ENCODE results near the gene MMUT. TPM values are rescaled to one million over a fixed set of nuclear protein-coding genes. Genes with fewer than 3 reads are reported as not detected.
"Not testable (repeated sequence)": the region's sequence is repeated elsewhere in the genome, so short reads cannot be mapped to it uniquely, and the experiment has no call there.

MMUT gene
- total RNA-seq, 1 experiment from 2014 or later = 12.4 TPM

GRCh38 chr6:49481846-49482245 is 18.8 kb upstream of the MMUT start:
- RAD21 ChIA-PET (ENCODE audit: low non-redundant PET in 1 of 2, low total read pairs in 2 of 2, uncharacterized antibody in 2 of 2, unreplicated experiment in 2 of 2); H3K4me2 ChIP-seq (ENCODE audit: low read length); CTCF ChIA-PET; intact Hi-C loops (cut with micrococcal nuclease); H3K9me2 ChIP-seq (ENCODE audit: insufficient read depth); H4K20me1 ChIP-seq (ENCODE audit: insufficient read depth); H3K79me2 ChIP-seq (ENCODE audit: insufficient read depth, low read length); H3K9me3 ChIP-seq (ENCODE audit: control insufficient read depth in 1 of 2, insufficient read depth in 1 of 2, low read depth in 1 of 2, low read length in 2 of 2); H3K4me3 ChIP-seq (replicated peaks in 1 of 2; ENCODE audit: low read depth in 1 of 2, low read length in 2 of 2); ATAC-seq; H3K4me1 ChIP-seq (ENCODE audit: control insufficient read depth in 1 of 2, insufficient read depth in 2 of 2, low read length in 2 of 2); H3K27ac ChIP-seq (ENCODE audit: low read depth, low read length); H2AFZ ChIP-seq (ENCODE audit: low read depth, low read length, poor library complexity, severe bottlenecking); POLR2A ChIA-PET; H3K9ac ChIP-seq (ENCODE audit: low read length); DNase-seq (ENCODE audit: low read depth, low spot score); BruUV-seq (replicated peaks); H3K36me3 ChIP-seq (ENCODE audit: control insufficient read depth in 1 of 2, insufficient read depth in 2 of 2, low read length in 2 of 2); H3K27me3 ChIP-seq (ENCODE audit: insufficient read depth, low read length): not testable (repeated sequence)

DNA sequence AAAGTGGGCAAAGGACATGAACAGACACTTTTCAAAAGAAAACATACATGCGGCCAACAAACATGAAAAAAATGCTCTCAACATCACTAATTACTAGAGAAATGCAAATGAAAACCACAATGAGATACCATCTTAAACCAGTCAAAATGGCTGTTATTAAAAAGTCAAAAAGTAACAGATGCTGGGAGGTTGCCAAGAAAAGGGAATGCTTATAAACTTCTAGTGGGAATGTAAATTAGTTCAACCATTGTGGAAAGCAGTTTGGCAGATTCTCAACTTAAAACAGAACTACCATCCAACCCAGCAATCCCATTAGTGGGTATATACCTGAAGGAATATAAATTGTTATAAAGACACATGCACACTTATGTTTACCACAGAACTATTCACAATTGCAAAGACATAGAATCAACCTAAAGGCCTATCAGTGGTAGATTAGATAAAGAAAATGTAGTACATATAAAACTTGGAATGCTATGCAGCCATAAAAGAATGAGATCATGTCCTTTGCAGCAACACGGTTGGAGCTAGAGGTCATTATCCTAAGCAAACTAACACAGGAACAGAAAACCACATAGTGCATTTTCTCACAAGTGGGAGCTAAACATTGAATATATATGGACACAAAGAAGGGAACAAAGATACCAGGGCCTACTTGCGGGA is 16.4 kb upstream of the MMUT start:
- Histone ChIP-seq H3K27ac (ENCODE audit: low read depth, low read length) (no peak overlapping the region), H3K9me3 (ENCODE audit: control insufficient read depth in 1 of 2, insufficient read depth in 1 of 2, low read depth in 1 of 2, low read length in 2 of 2) (no peaks in the 10 kb centered on the region), H3K9me2 (ENCODE audit: insufficient read depth) (no peaks in the 10 kb centered on the region), H2AFZ (ENCODE audit: low read depth, low read length, poor library complexity, severe bottlenecking) (no peak overlapping the region), H3K4me2 (ENCODE audit: low read length) (no peak overlapping the region), H3K36me3 (ENCODE audit: control insufficient read depth in 1 of 2, insufficient read depth in 2 of 2, low read length in 2 of 2) (no peaks in the 10 kb centered on the region; a peak in 1 of 4 replicates), H3K79me2 (ENCODE audit: insufficient read depth, low read length) (no peaks in the 10 kb centered on the region), H3K27me3 (ENCODE audit: insufficient read depth, low read length) (no peaks in the 10 kb centered on the region), H4K20me1 (ENCODE audit: insufficient read depth) (no peaks in the 10 kb centered on the region), H3K4me1 (ENCODE audit: control insufficient read depth in 1 of 2, insufficient read depth in 2 of 2, low read length in 2 of 2) (no peaks in the 10 kb centered on the region), H3K4me3 (replicated peaks in 1 of 2; ENCODE audit: low read depth in 1 of 2, low read length in 2 of 2) (no peak overlapping the region), H3K9ac (ENCODE audit: low read length) (no peak overlapping the region)
- intact Hi-C loops (cut with micrococcal nuclease) = no loop called here
- RAD21 ChIA-PET (ENCODE audit: low non-redundant PET in 1 of 2, low total read pairs in 2 of 2, uncharacterized antibody in 2 of 2, unreplicated experiment in 2 of 2) = no interaction called here
- CTCF ChIA-PET = no interaction called here
- TF ChIP-seq MAX (IDR thresholded peaks at IDR 0.05) (no peak), YY1 (IDR thresholded peaks at IDR 0.05; ENCODE audit: extremely low read depth, insufficient replicate concordance, low read depth, low read length) (no peak), ELF1 (IDR thresholded peaks at IDR 0.05; ENCODE audit: borderline replicate concordance, low read depth) (no peak), EZH2 (IDR thresholded peaks at IDR 0.05) (no peak), SP1 (IDR thresholded peaks at IDR 0.05; ENCODE audit: low read depth) (no peak), ZNF274 (IDR thresholded peaks at IDR 0.05; ENCODE audit: low read depth, low read length) (no peak), TCF7L2 (IDR thresholded peaks at IDR 0.05; ENCODE audit: borderline replicate concordance, extremely low read depth, insufficient read depth, insufficient read length) (no peak), POLR2A (IDR thresholded peaks at IDR 0.05; ENCODE audit: borderline replicate concordance, extremely low read depth, insufficient read depth, insufficient read length) (no peak), POLR2AphosphoS5 (IDR thresholded peaks at IDR 0.05; ENCODE audit: low read depth, low read length) (no peak), CBX3 (IDR thresholded peaks at IDR 0.05; ENCODE audit: low read depth) (no peak), EZH2phosphoT487 (IDR thresholded peaks at IDR 0.05; ENCODE audit: borderline replicate concordance) (no peak), CEBPB (IDR thresholded peaks at IDR 0.05; ENCODE audit: low read depth) (no peak)
- DNase-seq (ENCODE audit: low read depth, low spot score) = no peak
- POLR2A ChIA-PET = no interaction called here
- BruUV-seq (replicated peaks) = no TSS peak
- no peak for ATAC-seq

GRCh38 chr6:49476564-49476963 is 13.5 kb upstream of the MMUT start:
- CTCF ChIA-PET; DNase-seq (ENCODE audit: low read depth, low spot score); H3K27me3 ChIP-seq (ENCODE audit: insufficient read depth, low read length); intact Hi-C loops (cut with micrococcal nuclease); H3K4me3 ChIP-seq (replicated peaks in 1 of 2; ENCODE audit: low read depth in 1 of 2, low read length in 2 of 2); ATAC-seq; RAD21 ChIA-PET (ENCODE audit: low non-redundant PET in 1 of 2, low total read pairs in 2 of 2, uncharacterized antibody in 2 of 2, unreplicated experiment in 2 of 2); H3K27ac ChIP-seq (ENCODE audit: low read depth, low read length); H3K9me3 ChIP-seq (ENCODE audit: control insufficient read depth in 1 of 2, insufficient read depth in 1 of 2, low read depth in 1 of 2, low read length in 2 of 2); H3K36me3 ChIP-seq (ENCODE audit: control insufficient read depth in 1 of 2, insufficient read depth in 2 of 2, low read length in 2 of 2); H3K4me2 ChIP-seq (ENCODE audit: low read length); H4K20me1 ChIP-seq (ENCODE audit: insufficient read depth); H3K4me1 ChIP-seq (ENCODE audit: control insufficient read depth in 1 of 2, insufficient read depth in 2 of 2, low read length in 2 of 2); H3K9ac ChIP-seq (ENCODE audit: low read length); H3K9me2 ChIP-seq (ENCODE audit: insufficient read depth); H2AFZ ChIP-seq (ENCODE audit: low read depth, low read length, poor library complexity, severe bottlenecking); H3K79me2 ChIP-seq (ENCODE audit: insufficient read depth, low read length); BruUV-seq (replicated peaks); POLR2A ChIA-PET: not testable (repeated sequence)

Data from HCT116 (cell line).